Left kidney (tissue), 2 donors: ENCODE data around the gene IL26. TPM values are rescaled to one million over a fixed set of nuclear protein-coding genes. Genes with fewer than 3 reads are reported as not detected.
A peak's percentile ranks its signal among the peaks of the same experiment; 100 is the strongest.

Source experiments
- DNase-seq: peaks from one replicate; pipeline ENCODE4 v3.0.0-alpha.2; 2013
- polyA plus RNA-seq: library from polyadenylated mRNA; unstranded; fragments of 120-200 nt; gene quantifications from one replicate; pipeline ENCODE4 v1.2.1, GENCODE V29; 2013; ENCODE audit not compliant: insufficient read length

IL26 gene
- polyA plus RNA-seq, 1 donor, result not detected

- DNase-seq, result peak; percentile 0
Observed at GRCh38 chr12:68154779-68155178, 70.8 kb downstream of the IL26 start.

Other genes starting within 250 kb of the IL26 start
- gene IFNG-AS1, start 236.4 kb downstream of the IL26 start, polyA plus RNA-seq, result 0.28 TPM
- gene IFNG, start 66.1 kb downstream of the IL26 start, polyA plus RNA-seq, result not detected
- gene IL22, start 27.8 kb upstream of the IL26 start, polyA plus RNA-seq, result not detected
- 46.2 TPM for gene MDM1, start 106.6 kb upstream of the IL26 start, polyA plus RNA-seq